ENCODE results near the gene MRPL32. TPM values are rescaled to one million over a fixed set of nuclear protein-coding genes. Genes with fewer than 3 reads are reported as not detected.

MRPL32 gene
- total RNA-seq, 4 donors from 2014 or later: 48.7 to 111 (median 54.0) TPM

DNA sequence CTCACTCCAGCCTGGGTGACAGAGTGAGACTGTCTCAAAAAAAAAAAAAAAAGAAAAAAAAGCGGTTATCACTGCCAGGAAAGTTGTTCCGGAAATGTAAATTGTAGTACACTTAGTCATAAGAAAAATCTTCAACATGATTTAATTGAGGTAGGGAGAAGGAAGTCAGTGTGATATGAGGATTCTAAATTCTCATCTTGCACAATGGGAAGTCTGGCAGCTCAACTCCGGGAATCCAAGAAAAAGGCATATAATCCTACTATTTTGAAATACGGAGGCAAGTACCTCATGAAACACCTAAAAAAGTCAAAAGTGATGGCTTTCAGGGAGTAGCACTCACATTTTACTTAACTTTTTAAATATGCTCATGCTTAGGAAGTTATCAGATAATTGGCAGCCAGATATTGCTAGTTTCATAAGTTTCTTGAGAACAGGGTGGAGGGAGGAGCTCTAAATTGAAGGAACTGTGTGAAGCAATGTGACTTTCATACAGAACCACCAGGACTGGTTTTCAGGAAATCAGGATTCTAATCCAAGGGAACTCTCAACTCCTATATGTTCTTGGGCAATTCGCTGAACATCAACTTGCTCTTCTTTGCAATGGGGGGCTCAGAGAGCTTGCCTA lies 17.6 kb upstream of the MRPL32 start:
- TF ChIP-seq, protein P1, sequence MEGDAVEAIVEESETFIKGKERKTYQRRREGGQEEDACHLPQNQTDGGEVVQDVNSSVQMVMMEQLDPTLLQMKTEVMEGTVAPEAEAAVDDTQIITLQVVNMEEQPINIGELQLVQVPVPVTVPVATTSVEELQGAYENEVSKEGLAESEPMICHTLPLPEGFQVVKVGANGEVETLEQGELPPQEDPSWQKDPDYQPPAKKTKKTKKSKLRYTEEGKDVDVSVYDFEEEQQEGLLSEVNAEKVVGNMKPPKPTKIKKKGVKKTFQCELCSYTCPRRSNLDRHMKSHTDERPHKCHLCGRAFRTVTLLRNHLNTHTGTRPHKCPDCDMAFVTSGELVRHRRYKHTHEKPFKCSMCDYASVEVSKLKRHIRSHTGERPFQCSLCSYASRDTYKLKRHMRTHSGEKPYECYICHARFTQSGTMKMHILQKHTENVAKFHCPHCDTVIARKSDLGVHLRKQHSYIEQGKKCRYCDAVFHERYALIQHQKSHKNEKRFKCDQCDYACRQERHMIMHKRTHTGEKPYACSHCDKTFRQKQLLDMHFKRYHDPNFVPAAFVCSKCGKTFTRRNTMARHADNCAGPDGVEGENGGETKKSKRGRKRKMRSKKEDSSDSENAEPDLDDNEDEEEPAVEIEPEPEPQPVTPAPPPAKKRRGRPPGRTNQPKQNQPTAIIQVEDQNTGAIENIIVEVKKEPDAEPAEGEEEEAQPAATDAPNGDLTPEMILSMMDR (IDR thresholded peaks at IDR 0.05; ENCODE audit: low read depth): no peak

DNA sequence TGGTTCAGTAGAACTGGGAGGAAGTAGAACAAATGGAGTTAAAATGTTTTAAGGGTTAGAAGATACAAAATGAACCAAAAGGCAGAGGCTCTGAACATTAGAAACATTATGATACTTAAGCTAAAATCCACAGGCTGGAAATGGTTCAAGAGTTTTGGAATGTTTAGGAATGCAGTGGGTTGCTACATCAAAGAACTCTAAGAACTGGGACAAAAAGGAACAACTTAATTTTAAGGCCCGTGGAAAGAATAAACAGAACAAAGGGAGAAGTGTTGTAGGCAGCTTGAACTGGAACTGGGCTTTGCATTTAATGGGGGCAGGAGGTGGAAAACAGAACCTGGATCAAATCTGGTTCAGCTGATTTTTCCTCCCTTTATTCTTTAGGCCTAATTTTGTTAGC lies 16.8 kb upstream of the MRPL32 start:
- TF ChIP-seq, protein P1 (IDR thresholded peaks at IDR 0.05; ENCODE audit: low read depth): no peak

DNA sequence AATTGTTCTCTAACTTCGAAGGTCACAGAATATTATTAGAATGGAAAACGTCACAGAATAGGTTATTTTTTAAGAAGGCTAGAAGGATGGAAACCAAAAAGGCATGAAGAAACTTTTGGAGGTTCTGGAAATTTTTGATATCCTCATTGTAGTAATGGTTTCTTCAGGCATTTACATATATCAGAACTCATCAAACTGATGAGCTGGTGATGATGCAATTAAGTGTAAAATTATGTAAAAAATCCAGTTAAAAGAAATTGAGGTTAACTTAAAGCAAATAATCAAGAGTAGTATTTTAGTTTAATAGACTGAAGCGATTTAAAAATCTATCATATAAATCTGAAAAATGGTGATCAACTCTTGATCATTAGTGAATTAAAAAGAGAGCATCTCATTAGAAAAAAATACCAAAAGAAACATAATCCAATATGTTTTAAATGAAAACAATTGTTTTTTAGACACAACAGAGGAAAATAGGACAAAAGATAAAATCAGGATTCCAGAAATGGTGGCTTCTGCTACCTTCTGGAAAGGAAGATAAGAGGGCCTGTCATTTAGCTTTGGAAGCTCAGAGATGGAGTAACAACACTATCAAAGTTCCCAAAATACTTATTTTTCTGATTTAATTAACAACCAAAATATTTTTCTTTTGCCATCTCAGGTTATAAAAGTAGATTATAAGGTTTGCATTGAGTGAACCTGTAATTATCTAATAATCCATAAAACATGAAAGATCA lies 10.0 kb upstream of the MRPL32 start:
- TF ChIP-seq, protein P1 (IDR thresholded peaks at IDR 0.05; ENCODE audit: low read depth): no peak

DNA sequence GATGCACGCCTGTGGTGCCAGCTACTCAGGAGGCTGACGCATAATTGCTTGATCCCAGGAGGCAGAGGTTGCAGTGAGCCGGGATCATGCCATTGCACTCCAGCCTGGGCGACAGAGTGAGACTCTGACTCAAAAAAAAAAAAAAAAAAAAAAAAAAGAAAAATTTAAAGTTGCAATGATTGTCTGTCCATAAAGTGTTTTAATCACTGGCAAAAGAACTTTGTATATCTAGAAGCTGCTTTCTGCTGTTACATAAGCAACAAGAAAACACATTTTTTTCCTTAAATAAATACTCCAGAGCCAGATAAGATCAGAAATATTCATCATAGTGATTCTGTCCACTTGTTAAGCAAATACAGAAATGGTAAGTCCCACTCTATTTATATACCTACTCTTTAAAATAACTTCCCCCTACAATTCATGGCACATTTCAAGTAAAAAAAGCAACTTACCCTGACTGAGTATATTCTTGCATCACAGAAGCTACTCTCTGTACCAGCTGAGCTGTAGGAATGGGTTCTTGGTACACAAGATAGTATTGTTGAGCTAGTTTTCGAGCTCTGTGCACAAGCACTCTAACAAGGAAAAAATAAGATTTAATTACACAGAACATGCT lies 7.8 kb upstream of the MRPL32 start:
- TF ChIP-seq, protein P1 (IDR thresholded peaks at IDR 0.05; ENCODE audit: low read depth): no peak

DNA sequence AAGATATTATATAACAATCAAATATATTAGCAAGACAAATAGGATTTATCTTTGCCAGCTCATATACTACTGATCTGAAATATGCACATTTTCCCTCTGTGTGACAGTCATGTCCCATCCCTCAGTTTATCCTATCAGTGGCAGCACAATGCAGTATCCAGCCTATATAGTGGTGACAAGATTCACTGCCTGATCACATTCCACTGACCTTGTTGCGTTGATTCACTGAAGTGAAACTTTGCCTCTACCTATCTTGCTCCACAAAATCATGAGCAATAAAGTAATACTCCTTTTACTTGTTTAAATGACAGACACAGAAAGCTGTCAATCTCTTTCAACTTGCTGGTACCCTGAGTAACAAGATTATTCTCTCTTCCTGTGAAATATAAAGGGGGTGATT lies 6.5 kb upstream of the MRPL32 start:
- TF ChIP-seq, protein P1 (IDR thresholded peaks at IDR 0.05; ENCODE audit: low read depth): no peak

DNA sequence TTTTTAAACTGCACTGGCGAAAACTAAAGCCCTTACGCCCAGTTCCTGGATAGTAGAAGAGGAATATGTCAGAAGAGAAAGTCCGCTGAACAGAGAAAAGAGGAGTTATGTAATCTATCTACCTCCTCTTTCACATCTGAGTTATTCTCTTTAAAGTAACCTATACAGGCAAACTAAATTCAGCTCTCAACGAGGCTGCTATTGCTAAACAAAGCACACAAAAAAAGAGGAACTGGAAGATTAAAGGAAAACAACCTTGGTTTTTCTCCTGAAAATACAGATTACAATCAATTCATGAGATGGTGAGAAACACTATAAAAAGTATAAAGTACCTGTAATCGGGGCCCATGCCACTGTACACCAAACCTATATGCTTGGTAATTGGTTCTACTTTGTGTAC lies 6.0 kb upstream of the MRPL32 start:
- TF ChIP-seq, protein P1 (IDR thresholded peaks at IDR 0.05; ENCODE audit: low read depth): no peak

DNA sequence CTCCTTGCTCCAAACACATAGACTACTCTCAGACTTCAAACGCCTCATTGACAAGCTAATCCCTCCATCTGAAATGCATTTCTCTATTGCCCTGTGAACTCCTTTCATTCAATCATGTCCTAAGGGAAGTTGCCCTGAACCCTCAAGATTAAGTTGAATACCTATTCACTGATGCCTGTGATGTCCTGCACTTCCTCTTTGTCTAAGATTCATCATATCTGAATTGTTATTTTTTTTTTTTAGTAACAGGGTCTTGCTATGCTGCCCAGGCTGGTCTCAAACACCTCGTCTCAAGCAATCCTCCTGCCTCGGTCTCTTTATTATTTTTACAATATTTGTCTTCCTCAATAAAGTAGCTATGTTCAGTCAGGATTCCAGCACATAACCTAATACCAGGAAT lies 3.4 kb upstream of the MRPL32 start:
- TF ChIP-seq, protein P1 (IDR thresholded peaks at IDR 0.05; ENCODE audit: low read depth): no peak

Measured in subcutaneous adipose tissue (tissue), 4 donors.